ENCODE measurements around the gene C1QTNF8.

The C1QTNF8 gene

GRCh38 chr16:1096169-1097082 lies at the start of gene C1QTNF8:
TSS of gene C1QTNF8 (minus strand) at chr16:1096244. CDS start at chr16:1094922, 1,322 bp downstream.
- FAIRE-seq (no peak), DNase-seq (ENCODE audit: insufficient read length, low spot score) (no peak)
- no peak for TF ChIP-seq CTCF (IDR thresholded peaks at IDR 0.05; ENCODE audit: insufficient read depth, missing control alignments)

- DNase-seq (ENCODE audit: insufficient read length, low spot score) (no peak), FAIRE-seq (no peak)
- no peak for TF ChIP-seq CTCF (IDR thresholded peaks at IDR 0.05; ENCODE audit: insufficient read depth, missing control alignments)
These were observed 49.5 kb upstream of the C1QTNF8 start for GRCh38 chr16:1145383-1146100.

GRCh38 chr16:1144476-1145382 lies 48.7 kb upstream of the C1QTNF8 start:
- TF ChIP-seq CTCF (IDR thresholded peaks at IDR 0.05; ENCODE audit: insufficient read depth, missing control alignments): no peak

GRCh38 chr16:1143761-1144450 lies 47.9 kb upstream of the C1QTNF8 start:
- FAIRE-seq (no peak), DNase-seq (ENCODE audit: insufficient read length, low spot score) (no peak)
- TF ChIP-seq CTCF (IDR thresholded peaks at IDR 0.05; ENCODE audit: insufficient read depth, missing control alignments): no peak

More at GRCh38 chr16:1144476-1145382, 48.7 kb upstream of the C1QTNF8 start:
- DNase-seq (ENCODE audit: insufficient read length, low spot score) (no peak), FAIRE-seq (no peak)

GRCh38 chr16:1142911-1143310 lies 46.9 kb upstream of the C1QTNF8 start:
- DNase-seq (ENCODE audit: insufficient read length, low spot score): no peak
- no peak for FAIRE-seq
- TF ChIP-seq CTCF (IDR thresholded peaks at IDR 0.05; ENCODE audit: insufficient read depth, missing control alignments): no peak

GRCh38 chr16:1141716-1142115 lies 45.7 kb upstream of the C1QTNF8 start:
- DNase-seq (ENCODE audit: insufficient read length, low spot score) (no peak), FAIRE-seq (no peak)
- TF ChIP-seq CTCF (IDR thresholded peaks at IDR 0.05; ENCODE audit: insufficient read depth, missing control alignments): no peak

All from D721Med (cell line).